GM21528 (cell line): Measurements from ENCODE around the gene ERC1.

Experiments used
- ATAC-seq: cut with Tn5 transposase; IDR thresholded peaks from one replicate; pipeline ENCODE4 v1.9.1; 2021; ENCODE audit warnings: mild to moderate bottlenecking, moderate library complexity; ENCODE audit not compliant: unreplicated experiment, low FRiP score

Gene ERC1

DNA sequence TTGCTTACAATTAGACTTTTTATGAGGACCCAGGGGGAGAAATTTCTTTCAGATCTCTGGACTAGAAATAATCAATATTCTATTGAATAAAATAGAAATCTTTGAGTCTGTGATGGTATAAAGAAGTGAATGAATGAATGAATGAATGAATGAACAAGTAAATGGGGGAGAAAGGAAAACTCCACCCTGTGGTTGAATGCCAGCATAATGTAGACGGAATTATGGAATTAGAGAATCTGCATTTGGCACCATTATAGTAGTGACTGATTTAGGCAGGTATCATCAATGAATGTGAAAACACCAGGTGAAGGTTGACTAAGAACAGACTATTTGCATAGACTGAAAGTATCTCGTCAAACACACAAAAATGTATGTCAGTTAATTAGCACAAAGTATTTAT lies 468.3 kb downstream of the ERC1 start:
- ATAC-seq = no peak

DNA sequence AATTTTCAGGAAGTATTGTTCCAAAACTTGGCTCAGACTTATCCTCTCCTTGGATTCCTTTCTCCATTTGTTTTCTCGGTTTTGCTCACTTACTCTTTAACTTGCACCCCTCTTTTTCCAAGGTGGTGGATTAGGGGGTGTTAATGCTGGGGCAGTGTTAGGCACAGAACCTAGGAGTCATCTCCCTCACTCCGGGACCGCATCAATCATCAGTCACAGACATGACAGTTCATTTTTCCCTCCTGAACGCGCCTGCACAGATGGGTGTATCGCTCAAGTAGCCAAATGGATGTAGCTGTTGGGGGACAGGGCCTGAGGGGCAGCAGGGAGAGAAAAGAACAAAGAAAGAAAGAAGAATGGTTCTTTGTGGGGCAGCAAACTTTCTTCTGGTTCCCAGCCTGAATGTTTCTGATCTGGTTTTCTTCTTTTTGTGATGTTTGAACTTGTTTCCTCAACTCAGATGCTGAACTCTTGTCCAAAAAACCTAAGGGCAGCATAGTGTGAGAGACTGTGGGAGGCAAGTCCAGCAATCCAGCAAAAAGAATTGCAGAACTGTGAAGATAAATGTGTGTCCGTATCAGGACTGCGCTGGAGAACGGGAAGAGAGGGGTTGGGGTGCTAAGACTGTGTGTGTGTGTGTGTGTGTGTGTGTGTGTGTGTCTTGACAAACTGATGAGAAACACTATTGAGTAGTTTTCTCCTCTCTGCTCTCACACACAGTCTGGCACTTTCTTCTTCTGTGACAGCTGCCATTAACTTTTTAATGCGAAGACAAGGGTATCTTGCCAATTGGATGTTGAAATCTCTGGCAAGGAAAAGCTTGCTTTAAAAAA lies 472.3 kb downstream of the ERC1 start:
- ATAC-seq = no peak

DNA sequence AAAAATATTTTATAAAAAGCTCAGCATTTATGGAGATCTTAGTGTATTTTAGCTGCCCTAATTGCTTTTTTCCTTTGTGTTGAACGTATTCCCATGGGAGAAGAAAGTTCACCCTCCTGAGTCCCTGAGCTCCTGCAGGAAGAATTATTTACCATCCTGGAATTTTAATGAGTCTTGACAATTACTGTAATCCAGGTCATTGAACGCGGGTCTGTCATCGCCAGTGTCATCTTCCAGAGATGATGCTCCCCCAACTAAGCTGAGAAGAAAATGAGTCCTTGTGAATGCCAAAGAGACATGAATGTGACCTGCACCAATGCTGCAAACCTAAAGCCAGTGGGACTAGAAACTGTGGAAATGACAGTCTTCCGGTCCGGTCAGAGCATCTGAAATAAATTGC lies 473.9 kb downstream of the ERC1 start:
- no peak for ATAC-seq

DNA sequence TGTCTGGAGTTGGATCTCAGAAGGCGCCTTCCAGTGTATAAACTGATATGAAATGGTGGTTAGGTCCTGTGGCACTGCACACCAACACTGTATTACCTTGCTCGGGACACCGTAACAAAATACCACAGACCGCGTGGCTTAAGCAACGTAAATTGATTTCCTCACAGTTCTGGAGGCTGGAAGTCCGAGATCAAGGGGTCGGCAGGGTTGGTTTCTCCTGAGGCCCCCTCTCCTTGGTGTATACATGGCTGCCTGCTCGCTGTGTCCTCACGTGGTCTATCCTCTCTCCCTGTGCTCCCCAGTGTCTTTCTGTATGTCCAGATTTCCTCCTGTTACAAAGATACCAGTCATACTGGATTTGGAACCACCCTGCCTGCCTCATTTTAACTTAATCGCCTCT lies 475.0 kb downstream of the ERC1 start:
- no peak for ATAC-seq

DNA sequence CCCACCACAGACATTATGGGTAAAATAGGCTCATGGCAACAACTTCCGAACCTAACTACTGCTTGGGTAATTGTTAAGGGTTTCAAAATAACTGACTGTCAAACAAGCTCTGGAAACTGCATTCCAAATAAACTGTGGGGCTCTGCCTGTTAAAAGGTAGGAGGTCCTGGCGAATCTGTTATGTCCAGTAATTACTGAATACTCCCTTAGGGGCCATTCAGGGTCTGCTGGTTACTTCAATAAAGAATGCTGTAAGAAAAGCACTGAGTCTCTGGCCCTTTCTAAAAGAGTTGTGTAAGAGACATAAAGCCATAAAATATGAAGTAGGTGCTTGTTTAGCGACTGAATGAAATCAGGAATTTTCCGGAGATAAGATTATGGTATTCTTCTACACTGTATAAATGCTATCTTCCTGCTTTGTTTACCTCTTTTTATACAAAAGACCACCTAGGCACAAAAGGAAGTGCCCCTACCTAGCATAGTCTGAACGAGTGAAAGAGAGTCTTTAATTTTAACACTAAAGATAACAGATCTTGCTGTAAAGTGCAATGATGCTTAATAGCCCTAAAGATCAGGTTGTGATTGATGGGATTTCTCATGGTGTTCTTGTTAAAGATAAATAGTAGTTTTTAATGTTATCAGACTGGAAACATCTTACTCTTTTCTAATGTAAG lies 475.6 kb downstream of the ERC1 start:
- no peak for ATAC-seq

DNA sequence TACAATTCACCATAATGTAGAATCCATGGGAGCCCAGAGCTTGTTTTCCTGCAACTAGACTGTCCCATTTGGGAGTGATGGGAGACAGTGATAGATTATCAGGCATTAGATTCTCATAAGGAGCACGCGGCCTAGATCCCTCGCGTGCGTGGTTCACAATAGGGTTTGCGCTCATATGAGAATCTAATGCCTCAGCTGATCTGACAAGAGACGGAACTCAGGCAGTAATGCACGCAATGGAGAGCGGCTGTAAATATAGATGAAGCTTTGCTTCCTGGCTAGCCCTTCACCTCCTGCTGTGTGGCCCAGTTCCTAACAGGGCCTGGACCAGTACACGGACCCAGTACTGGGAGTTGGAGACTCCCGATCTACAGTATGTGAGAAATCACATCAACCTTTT lies 476.7 kb downstream of the ERC1 start:
- ATAC-seq = no peak

DNA sequence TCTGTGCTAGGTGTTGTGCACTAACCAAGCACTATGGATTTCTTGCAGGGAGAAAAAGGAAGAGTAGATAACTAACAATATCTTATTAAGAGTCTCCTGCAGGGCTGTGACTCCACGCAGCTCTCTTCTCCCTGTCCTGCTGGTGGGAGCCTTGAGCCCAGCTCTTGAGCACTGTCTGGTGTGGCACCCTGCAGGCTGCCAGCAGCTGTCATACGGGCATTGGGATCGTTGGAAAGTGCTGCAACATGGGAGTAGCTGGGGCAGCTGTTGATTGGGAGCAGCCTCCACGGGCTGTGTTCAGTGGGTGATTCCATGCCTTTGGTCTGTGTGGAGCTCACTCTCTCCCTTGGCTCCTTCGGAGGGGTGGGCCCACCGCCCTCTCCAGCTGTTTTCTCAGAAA lies 478.0 kb downstream of the ERC1 start:
- no peak for ATAC-seq

DNA sequence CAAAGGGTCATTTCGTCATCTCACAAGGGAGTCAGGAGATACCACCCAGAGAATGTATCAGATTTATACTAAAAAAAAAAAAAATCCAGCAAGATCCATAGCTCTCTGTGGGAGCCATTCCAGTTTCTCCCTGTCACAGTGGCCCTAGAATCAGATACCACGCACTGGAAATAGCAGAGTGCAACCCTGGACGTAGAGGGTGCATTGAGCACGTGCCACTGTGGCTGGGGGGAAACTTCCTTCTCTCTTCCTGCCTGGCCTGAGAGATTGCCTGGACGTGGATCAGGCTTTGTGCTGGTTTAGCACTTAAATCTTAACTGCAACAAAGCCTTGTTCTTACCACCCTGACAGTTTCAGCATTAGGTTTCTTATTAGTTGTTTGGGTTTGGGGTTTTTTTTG lies 479.0 kb downstream of the ERC1 start:
- ATAC-seq = no peak

DNA sequence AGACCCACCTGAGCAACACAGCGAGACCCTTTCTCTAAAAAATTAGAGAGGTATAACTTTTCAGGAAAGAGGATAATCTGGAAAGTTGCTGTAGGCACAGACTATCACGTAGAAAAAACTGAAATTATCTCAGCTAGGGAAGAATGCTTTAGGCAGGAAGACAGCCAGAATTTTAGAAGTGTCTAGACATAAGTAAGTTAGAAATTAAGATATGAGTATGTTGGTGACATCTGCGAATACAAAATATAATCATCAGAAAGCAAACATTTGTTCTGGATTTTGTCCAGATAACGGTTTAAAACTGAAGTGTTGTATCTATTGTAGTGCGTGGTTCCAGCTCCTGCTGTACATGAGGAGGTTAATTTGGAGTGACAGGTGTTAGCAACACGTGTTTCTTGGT lies 480.2 kb downstream of the ERC1 start:
- ATAC-seq = no peak

DNA sequence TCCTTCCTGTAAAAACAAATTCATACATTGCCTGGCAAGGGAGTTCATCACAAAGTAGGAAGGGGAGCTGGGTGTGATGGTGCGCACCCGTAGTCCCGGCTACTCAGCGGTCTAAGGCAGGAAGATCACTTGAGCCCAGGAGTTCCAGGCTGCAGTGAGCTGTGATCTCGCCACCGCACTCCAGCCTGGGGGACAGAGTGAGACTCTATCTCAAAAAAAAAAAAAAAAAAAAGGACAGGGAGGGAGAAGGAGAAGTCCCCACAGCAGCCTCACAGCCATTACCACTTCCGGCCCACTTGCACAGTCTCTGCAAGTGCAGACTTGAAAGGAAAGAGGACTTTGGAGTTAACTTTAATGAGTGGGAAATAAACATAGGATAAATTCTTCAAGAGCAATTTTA lies 482.4 kb downstream of the ERC1 start:
- ATAC-seq = no peak

DNA sequence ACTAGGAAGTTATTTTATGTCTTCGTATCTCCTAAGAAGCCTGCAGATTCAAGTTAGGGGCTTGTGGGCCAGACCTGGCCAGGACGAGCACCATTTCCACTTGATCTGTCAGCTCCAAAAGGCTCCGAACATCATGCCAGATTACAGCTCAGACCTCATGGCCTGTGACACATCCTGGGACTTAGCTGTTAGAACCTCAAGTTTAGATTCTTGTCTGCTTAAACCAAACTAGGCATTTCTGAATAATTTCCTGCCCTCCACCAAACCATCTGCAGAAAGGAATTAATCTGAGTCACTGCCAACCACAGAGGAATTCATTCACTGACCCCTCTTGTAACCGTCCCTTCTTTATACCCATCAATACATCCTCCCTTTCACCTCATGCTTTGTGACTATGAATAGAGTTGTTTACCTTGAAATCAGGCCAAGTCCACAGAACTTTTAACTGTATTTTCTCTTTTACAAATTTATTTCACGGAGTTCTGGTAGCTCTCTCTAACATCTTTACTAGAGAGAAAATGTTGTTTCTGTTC lies 483.1 kb downstream of the ERC1 start:
- ATAC-seq = no peak

DNA sequence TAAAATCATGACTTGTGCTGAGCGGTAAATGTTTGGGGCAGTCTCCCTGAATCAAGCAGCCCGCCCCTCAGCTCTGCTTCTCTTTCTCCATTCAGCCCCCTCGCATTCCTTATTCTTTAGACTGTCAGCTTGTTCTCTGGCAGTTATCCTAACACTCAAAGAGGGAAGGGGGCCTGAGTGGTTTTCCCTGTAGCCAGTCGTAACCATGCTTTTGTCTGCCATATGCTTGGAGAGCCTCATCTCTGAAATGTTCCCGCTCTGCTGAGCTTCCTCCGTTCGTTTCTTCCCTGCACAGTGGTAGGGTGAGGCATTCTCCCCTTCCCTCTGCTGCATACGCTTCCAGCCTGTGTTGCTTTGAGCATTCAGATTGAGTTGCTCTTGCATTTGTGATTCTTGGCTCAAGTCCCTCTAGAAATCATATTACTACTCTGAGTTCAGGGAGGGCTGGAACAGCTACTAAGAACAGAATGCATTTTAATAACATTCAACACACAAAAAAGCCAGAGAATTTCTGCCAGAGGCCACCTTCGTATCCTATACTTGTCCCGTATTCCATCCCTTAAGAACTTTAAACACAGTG lies 483.6 kb downstream of the ERC1 start:
- ATAC-seq = no peak

DNA sequence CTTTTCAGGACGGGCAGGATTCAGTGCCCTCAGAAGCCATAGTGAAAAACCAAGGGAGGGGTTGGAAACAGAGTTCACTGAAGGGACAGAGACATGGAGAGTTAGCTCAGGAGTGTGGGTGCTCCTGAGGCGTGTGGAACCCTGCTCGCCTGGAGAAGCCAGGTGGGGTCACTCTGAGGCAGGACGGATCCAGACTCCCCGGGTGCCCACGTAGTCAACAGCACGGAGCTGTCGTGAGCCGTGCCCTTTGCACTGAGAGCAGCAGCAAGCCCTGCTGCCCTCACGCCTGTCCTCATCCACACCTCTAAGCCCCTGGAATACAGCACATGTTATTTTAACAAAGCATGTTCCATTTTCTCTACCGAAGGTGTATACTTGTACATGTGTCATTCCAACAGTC lies 488.6 kb downstream of the ERC1 start:
- no peak for ATAC-seq

DNA sequence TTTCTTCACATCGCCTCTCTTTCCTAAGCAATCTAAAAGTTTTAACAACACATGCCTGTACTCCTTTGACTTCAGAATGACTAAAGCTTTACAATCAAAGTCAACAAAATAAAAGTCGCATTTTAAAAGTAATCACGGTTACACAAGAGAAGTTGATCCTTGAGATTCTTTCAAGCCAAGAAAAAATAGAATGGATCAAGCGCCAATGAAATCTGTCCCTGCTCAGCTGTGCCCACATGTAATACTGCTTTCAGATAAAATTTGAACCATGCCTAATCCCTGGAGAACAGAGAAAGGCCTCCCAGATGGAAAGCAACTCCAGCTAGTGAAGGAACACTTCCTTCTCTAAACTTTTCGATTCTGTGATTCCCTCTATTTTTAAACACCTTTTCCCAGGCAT lies 490.3 kb downstream of the ERC1 start:
- no peak for ATAC-seq

DNA sequence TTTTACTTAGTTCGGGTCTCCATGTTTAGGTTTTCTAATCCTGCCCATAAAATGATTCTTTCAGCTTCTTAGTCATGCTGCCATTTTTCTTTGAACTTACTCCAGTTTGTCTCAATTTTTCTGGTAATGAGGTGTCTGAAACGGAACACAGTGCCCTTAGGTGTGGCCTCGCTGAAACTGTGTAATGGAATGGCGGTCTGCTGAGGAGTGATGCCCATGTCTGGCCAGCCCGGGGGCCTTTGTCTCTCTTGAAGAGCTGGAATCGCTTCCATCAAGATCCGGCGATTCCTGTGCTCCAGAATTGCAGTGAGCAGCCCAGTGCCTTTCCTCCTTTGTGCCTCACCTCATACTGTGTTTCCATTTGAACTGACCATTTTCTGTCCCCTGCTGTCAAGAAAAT lies 490.9 kb downstream of the ERC1 start:
- ATAC-seq = no peak

DNA sequence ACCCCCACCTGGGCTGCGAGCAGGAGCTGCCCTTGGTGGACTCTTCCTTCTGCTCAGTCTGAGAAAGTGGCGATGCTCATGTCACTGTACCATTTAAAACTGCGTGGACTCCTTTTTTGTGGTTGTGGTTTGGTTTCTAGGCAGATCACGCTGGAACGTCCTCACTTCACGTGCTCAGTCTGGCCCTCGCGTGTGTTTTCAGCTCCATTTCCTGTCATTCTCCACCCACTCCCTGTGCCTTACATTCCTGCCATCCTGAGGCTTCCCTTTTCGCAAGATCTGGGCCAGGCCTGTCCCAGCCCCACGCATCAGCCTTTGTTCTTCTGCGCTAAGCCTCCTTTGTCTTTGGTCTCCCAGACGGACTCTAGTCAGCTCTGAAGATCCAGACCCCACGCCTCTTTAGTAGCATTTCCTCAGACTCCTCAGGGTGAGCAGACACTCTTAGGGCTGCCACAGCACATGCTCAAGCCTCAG lies 497.9 kb downstream of the ERC1 start:
- ATAC-seq = no peak

DNA sequence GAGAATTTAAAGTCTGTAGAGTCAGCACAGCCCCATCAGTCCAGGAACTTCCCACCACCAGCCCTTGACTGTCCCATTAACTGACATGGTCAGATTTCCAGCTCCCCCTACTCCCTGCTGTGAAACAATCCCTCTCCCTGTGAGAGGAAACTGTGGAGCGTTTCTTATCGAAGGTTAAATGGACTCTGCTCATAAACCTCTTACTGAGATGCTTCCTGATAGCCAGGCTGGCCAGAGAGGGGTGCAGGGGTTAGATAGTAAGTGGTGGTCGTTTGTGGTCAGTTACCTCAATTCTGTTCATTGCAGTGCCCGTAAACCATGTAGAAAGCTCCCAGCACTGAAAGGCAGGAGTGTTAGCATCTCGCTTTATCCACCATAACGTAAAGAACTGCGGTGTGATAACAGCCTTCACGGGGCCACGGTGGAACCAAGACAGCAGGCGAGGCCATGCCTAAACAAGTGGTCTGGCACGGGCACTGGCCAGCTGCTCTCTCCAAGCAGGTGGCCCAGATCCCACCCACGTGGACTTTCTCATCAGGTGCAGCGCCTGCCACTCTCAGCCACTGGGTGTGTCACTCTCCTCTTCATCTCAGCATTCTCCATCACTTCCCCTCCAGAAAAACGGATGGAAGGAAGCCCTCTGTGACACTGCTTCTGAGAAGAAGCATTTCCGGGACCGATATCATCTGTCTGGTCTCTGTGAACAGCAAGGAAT lies 501.1 kb downstream of the ERC1 start:
- no peak for ATAC-seq

DNA sequence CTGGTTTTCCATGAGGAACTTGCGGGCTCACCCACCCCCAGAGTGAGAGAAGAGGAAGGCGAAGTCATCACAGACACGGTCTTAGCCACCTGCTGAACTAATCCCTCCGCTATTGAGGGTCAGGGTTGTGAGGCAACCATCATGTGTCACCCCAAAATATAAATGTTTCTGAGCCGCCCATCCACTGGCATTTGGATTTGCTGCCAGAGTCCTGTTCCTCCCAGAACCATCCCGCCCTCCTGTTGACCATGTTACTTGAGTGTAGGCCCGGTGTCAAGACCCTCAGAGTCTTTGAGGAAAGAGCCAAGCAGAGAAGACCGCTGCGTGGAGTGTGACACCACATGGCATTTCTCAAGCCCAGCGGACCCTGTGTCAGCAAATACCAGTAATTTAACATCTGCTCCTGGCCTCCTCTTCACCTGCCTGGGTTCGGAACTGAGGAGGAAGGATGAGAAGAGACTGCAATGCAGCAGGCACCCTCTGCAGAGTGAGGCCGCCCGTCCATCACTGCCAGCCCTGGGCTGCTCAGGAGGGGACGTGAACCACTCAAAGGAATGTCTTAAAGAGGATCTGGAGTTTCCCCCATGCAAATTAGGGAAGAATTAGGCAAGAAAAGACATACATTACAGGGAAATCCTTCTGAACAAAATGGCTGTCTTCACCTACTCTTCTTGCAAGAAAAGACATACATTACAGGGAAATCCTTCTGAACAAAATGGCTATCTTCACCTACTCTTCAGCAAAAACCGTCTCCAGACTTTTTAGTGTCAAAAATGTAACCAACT lies 502.9 kb downstream of the ERC1 start:
- no peak for ATAC-seq

DNA sequence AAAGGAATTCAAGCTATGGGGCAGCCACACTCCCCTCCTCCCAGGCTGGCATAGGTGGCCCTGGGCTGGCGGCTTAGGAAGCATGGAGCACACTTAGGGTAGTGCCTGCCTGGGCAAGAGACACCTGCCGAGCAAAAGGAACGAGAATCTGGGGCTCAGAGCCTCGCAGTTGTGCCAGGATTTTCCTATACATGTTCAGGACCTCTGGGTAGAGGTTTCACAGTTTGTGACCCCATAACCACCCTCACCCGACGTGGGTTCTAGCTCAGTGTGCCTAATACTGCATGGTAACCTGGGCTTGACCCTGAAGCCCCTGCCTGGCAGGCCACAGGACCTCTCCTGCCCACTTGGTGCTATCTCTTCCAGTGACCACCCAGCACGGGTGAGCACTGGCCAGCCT lies 503.8 kb downstream of the ERC1 start:
- ATAC-seq = no peak
